ENCODE results near the gene HMCN1.

- TF ChIP-seq CTCF (IDR thresholded peaks at IDR 0.05) (no peak), ZFX (IDR thresholded peaks at IDR 0.05; ENCODE audit: borderline replicate concordance) (no peak)
Measured at GRCh38 chr1:186210258-186210657, 476.1 kb downstream of the HMCN1 start.

All from 22Rv1 (cell line).